Astrocyte of the cerebellum (primary cell): ENCODE results near the gene RFPL1.
"Not testable (repeated sequence)": the region's sequence is repeated elsewhere in the genome, so short reads cannot be mapped to it uniquely, and the experiment has no call there.

ENCODE experiments used
- DNase-seq: peaks from one replicate; pipeline ENCODE4 v3.0.0-alpha.2; 2011; ENCODE audit warnings: low read depth
- H3K4me3 ChIP-seq: 2 replicates; pipeline ENCODE4 v1.5.1; 2011; ENCODE audit warnings: mild to moderate bottlenecking, low read depth, low read length, moderate library complexity
- in situ Hi-C: cut with HindIII; loops from 2 replicates; pipeline ENCODE4 v1.10.0; 2017; ENCODE audit warnings: low sequenced_read_pairs
- TF ChIP-seq, protein P1 (sequence below): IDR thresholded peaks from 2 replicates; pipeline ENCODE4 v1.5.1; 2012; ENCODE audit warnings: low read length, low read depth, moderate library complexity, mild to moderate bottlenecking; ENCODE audit errors: missing control alignments

The RFPL1 gene

GRCh38 chr22:29487426-29487986 lies 49.1 kb downstream of the RFPL1 start:
- no peak for DNase-seq
- H3K4me3 ChIP-seq, result no peak overlapping the region
- in situ Hi-C loops, result no loop called here
- TF ChIP-seq, protein P1, sequence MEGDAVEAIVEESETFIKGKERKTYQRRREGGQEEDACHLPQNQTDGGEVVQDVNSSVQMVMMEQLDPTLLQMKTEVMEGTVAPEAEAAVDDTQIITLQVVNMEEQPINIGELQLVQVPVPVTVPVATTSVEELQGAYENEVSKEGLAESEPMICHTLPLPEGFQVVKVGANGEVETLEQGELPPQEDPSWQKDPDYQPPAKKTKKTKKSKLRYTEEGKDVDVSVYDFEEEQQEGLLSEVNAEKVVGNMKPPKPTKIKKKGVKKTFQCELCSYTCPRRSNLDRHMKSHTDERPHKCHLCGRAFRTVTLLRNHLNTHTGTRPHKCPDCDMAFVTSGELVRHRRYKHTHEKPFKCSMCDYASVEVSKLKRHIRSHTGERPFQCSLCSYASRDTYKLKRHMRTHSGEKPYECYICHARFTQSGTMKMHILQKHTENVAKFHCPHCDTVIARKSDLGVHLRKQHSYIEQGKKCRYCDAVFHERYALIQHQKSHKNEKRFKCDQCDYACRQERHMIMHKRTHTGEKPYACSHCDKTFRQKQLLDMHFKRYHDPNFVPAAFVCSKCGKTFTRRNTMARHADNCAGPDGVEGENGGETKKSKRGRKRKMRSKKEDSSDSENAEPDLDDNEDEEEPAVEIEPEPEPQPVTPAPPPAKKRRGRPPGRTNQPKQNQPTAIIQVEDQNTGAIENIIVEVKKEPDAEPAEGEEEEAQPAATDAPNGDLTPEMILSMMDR, result no peak

DNA sequence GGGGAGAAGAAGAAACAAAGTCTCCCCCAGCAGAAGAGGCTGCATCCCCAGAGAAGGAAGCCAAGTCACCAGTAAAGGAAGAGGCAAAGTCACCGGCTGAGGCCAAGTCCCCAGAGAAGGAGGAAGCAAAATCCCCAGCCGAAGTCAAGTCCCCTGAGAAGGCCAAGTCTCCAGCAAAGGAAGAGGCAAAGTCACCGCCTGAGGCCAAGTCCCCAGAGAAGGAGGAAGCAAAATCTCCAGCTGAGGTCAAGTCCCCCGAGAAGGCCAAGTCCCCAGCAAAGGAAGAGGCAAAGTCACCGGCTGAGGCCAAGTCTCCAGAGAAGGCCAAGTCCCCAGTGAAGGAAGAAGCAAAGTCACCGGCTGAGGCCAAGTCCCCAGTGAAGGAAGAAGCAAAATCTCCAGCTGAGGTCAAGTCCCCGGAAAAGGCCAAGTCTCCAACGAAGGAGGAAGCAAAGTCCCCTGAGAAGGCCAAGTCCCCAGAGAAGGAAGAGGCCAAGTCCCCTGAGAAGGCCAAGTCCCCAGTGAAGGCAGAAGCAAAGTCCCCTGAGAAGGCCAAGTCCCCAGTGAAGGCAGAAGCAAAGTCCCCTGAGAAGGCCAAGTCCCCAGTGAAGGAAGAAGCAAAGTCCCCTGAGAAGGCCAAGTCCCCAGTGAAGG lies 50.9 kb downstream of the RFPL1 start:
- in situ Hi-C loops, H3K4me3 ChIP-seq, DNase-seq: not testable (repeated sequence)

DNA sequence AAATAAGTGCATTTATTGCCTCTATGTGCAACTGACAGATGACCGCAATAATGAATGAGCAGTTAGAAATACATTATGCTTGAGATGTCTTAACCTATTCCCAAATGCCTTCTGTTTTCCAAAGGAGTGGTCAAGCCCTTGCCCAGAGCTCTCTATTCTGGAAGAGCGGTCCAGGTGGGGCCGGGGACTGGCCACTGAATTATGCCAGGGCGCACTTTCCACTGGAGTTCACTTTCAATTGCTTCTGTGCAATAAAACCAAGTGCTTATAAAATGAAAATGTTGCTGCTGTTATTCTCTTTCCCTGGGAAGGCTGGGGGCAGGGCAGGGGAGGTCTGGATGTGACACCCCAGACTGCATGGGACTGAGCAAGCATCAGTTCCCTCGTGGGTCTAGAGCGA lies 52.6 kb downstream of the RFPL1 start:
- DNase-seq, result no peak
- no peak overlapping the region for H3K4me3 ChIP-seq
- TF ChIP-seq, protein P1, result no peak
- in situ Hi-C loops, result no loop called here
